ENCODE results near the gene RHOF. TPM values are rescaled to one million over a fixed set of nuclear protein-coding genes. Genes with fewer than 3 reads are reported as not detected.

RHOF gene
- total and polyA plus RNA-seq, 2 of the 8 experiments (the other 6 are each of a cell fraction or from before 2014, with no cell fraction given) = 23.8 to 31.9 TPM

DNA sequence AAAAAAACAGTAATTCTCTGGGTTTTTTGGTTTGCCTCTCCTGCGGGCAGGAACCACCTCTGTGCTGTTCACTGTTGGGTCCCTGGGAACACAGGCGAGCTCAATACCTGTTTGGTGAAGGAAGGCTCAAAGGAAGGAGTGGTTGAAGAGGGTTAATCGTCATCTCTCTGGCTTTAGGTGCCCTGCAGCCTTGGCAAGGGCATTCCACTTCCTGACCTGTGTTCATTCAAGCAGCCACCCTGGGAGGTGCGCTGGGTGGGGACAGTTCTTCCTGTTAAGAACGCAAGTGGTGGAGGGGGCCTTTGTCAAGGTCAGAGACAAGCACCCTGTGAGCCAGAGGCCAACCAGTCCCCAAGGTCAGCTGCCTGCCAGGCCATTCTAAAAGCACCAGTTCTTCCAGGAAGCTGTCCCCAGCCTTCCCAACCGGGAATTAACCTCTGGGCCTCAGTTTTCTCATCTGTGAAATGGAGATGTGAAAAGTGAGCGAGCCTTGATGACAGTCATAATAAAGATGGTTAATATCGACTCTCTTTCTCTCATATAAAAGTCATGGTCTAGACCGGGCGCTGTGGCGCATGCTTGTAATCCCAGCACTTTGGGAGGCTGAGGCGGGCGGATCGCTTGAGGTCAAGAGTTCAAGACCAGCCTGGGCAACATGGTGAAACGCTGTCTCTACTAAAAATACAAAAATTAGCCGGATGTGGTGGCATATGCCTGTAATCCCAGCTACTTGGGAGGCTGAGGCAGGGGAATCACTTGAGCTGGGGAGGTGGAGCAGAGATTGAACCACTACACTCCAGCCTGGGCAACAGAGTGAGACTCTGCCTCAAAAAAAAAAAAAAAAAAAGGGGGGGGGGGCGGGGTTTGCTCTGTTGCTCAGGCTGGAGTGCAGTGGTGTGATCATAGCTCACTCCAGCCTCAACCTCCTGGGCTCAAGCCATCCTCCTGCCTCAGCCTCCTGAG lies 6.1 kb downstream of the RHOF start (continued):
- TF ChIP-seq ATF2 (IDR thresholded peaks at IDR 0.05; ENCODE audit: low read length) (no peak), PHF8 (conservative IDR thresholded peaks at IDR 0.05; ENCODE audit: low read depth, low read length) (no peak), SIRT6 (IDR thresholded peaks at IDR 0.05; ENCODE audit: low read length) (no peak), TBP (IDR thresholded peaks at IDR 0.05; ENCODE audit: low read depth, low read length) (no peak), CEBPB (IDR thresholded peaks at IDR 0.05; ENCODE audit: low read depth, low read length) (no peak), POU5F1 (IDR thresholded peaks at IDR 0.05; ENCODE audit: low read depth, low read length) (no peak), CHD7 (IDR thresholded peaks at IDR 0.05; ENCODE audit: insufficient replicate concordance, low read length) (no peak), GTF2F1 (IDR thresholded peaks at IDR 0.05; ENCODE audit: borderline replicate concordance, low read depth, low read length) (no peak)
